Measurements from ENCODE around the gene USP32. TPM values are rescaled to one million over a fixed set of nuclear protein-coding genes. Genes with fewer than 3 reads are reported as not detected.

The USP32 gene
- total RNA-seq, 3 donors from 2014 or later (not counting 1 experiment from before 2014, with no cell fraction given), result 41.3 to 68.5 (median 41.7) TPM

- no peak overlapping the region for H3K27ac Mint-ChIP-seq
- no peaks in the 10 kb centered on the region for H3K9me3 Mint-ChIP-seq
- no peak for TF ChIP-seq CTCF (IDR thresholded peaks at IDR 0.05)
- no peaks in the 10 kb centered on the region for H3K4me1 ChIP-seq (ENCODE audit: control insufficient read depth, insufficient read depth, low read length)
- H3K9me3 ChIP-seq (ENCODE audit: control insufficient read depth, insufficient read depth, low read length), result no peaks in the 10 kb centered on the region
- intact Hi-C loops (cut with micrococcal nuclease), result no loop called here
- H3K4me3 ChIP-seq (ENCODE audit: low read length), result no peak overlapping the region
- H3K36me3 Mint-ChIP-seq, result no peaks in the 10 kb centered on the region
- no peak for DNase-seq
- H3K27me3 Mint-ChIP-seq (ENCODE audit: low read depth in 2 of 2), result no peaks in the 10 kb centered on the region
- WGBS (ENCODE audit: insufficient coverage), result 100% methylated on average over 2 of the region's 2 CpGs
- H3K4me3 Mint-ChIP-seq, result no peak overlapping the region
- no peak overlapping the region for H3K27ac ChIP-seq (ENCODE audit: low read length)
- no peaks in the 10 kb centered on the region for H3K36me3 ChIP-seq (ENCODE audit: control insufficient read depth, insufficient read depth, low read length)
- no peak for ATAC-seq
- H3K27me3 ChIP-seq (ENCODE audit: control insufficient read depth, insufficient read depth, low read length), result no peaks in the 10 kb centered on the region
- H3K4me1 Mint-ChIP-seq, result peaks cover 26 to 33% of the 10 kb centered on the region in 2 donors
These were observed 80.0 kb downstream of the USP32 start for GRCh38 chr17:60311936-60312335.

- no peak overlapping the region for H3K27ac Mint-ChIP-seq
- H3K36me3 Mint-ChIP-seq, result no peaks in the 10 kb centered on the region
These were observed 80.7 kb downstream of the USP32 start for GRCh38 chr17:60311186-60311585.

GRCh38 chr17:60305141-60305540 lies 86.8 kb downstream of the USP32 start:
- H3K4me3 Mint-ChIP-seq, result no peak overlapping the region
- H3K36me3 Mint-ChIP-seq, result no peaks in the 10 kb centered on the region
- ATAC-seq (peak; percentile 91 to 95 (median 91)), DNase-seq (peak in 1 of 2 donors; percentile 47)
- H3K27me3 Mint-ChIP-seq (ENCODE audit: low read depth in 2 of 2), result no peaks in the 10 kb centered on the region
- no peaks in the 10 kb centered on the region for H3K9me3 Mint-ChIP-seq
- 38% methylated on average over 3 of the region's 4 CpGs for WGBS (ENCODE audit: insufficient coverage)
- no peaks in the 10 kb centered on the region for H3K9me3 ChIP-seq (ENCODE audit: control insufficient read depth, insufficient read depth, low read length)
- peaks cover 32 to 34% of the 10 kb centered on the region in 2 donors for H3K4me1 Mint-ChIP-seq
- H3K27ac ChIP-seq (ENCODE audit: low read length), result no peak overlapping the region
- H3K4me3 ChIP-seq (ENCODE audit: low read length), result no peak overlapping the region
- no peak for TF ChIP-seq CTCF (IDR thresholded peaks at IDR 0.05)
- H3K27me3 ChIP-seq (ENCODE audit: control insufficient read depth, insufficient read depth, low read length), result no peaks in the 10 kb centered on the region
- intact Hi-C loops (cut with micrococcal nuclease), result no loop called here
- peaks cover 2% of the 10 kb centered on the region for H3K36me3 ChIP-seq (ENCODE audit: control insufficient read depth, insufficient read depth, low read length)
- H3K27ac Mint-ChIP-seq, result peak overlapping the region; percentile 74 to 83
- peaks cover 3% of the 10 kb centered on the region for H3K4me1 ChIP-seq (ENCODE audit: control insufficient read depth, insufficient read depth, low read length)

More at GRCh38 chr17:60311186-60311585, 80.7 kb downstream of the USP32 start:
- H3K4me1 ChIP-seq (ENCODE audit: control insufficient read depth, insufficient read depth, low read length), result no peaks in the 10 kb centered on the region
- no peak overlapping the region for H3K4me3 ChIP-seq (ENCODE audit: low read length)
- 95% methylated on average over 2 of the region's 2 CpGs for WGBS (ENCODE audit: insufficient coverage)
- H3K27me3 ChIP-seq (ENCODE audit: control insufficient read depth, insufficient read depth, low read length), result no peaks in the 10 kb centered on the region
- H3K27ac ChIP-seq (ENCODE audit: low read length), result no peak overlapping the region
- Mint-ChIP-seq H3K9me3 (no peaks in the 10 kb centered on the region), H3K27me3 (ENCODE audit: low read depth in 2 of 2) (no peaks in the 10 kb centered on the region), H3K4me1 (peaks cover 26 to 33% of the 10 kb centered on the region in 2 donors), H3K4me3 (no peak overlapping the region)
- H3K36me3 ChIP-seq (ENCODE audit: control insufficient read depth, insufficient read depth, low read length), result no peaks in the 10 kb centered on the region
- intact Hi-C loops (cut with micrococcal nuclease), result no loop called here
- DNase-seq (no peak), ATAC-seq (no peak)
- no peak for TF ChIP-seq CTCF (IDR thresholded peaks at IDR 0.05)
- no peaks in the 10 kb centered on the region for H3K9me3 ChIP-seq (ENCODE audit: control insufficient read depth, insufficient read depth, low read length)

- intact Hi-C loops (cut with micrococcal nuclease), result no loop called here
- no peaks in the 10 kb centered on the region for H3K9me3 Mint-ChIP-seq
- no peak overlapping the region for H3K27ac ChIP-seq (ENCODE audit: low read length)
- H3K4me3 Mint-ChIP-seq, result no peak overlapping the region
- no peaks in the 10 kb centered on the region for H3K27me3 Mint-ChIP-seq (ENCODE audit: low read depth in 2 of 2)
- no peaks in the 10 kb centered on the region for H3K36me3 Mint-ChIP-seq
- H3K4me1 ChIP-seq (ENCODE audit: control insufficient read depth, insufficient read depth, low read length), result peaks cover 3% of the 10 kb centered on the region
- no CpG with 5 or more reads among the region's 2 CpGs for WGBS (ENCODE audit: insufficient coverage)
- no peak for DNase-seq
- H3K27me3 ChIP-seq (ENCODE audit: control insufficient read depth, insufficient read depth, low read length), result no peaks in the 10 kb centered on the region
- peaks cover 29 to 32% of the 10 kb centered on the region in 2 donors for H3K4me1 Mint-ChIP-seq
- H3K9me3 ChIP-seq (ENCODE audit: control insufficient read depth, insufficient read depth, low read length), result no peaks in the 10 kb centered on the region
- no peak overlapping the region for H3K4me3 ChIP-seq (ENCODE audit: low read length)
- H3K36me3 ChIP-seq (ENCODE audit: control insufficient read depth, insufficient read depth, low read length), result peaks cover 2% of the 10 kb centered on the region
- no peak for TF ChIP-seq CTCF (IDR thresholded peaks at IDR 0.05)
- peak overlapping the region in 1 of 2 donors; percentile 74 for H3K27ac Mint-ChIP-seq
- no peak for ATAC-seq
These were observed 87.4 kb downstream of the USP32 start for GRCh38 chr17:60304502-60304901.
